CD14-positive monocyte (primary cell): ENCODE results near the gene MILR1. TPM values are rescaled to one million over a fixed set of nuclear protein-coding genes. Genes with fewer than 3 reads are reported as not detected.
A peak's percentile ranks its signal among the peaks of the same experiment; 100 is the strongest.

ENCODE experiments used
- DNase-seq, 3 donors: peaks; one replicate each; pipeline ENCODE4 v3.0.0-alpha.2; 2011 to 2022
- H2AFZ ChIP-seq: 2 replicates; pipeline ENCODE4 v1.6.0; 2012; ENCODE audit warnings: mild to moderate bottlenecking, low read depth, low read length, inconsistent platforms; ENCODE audit not compliant: insufficient read depth, poor library complexity, severe bottlenecking
- H3K27ac ChIP-seq, 2 donors: 1 replicate in 1 of 2; 2 replicates in 1 of 2; pipeline ENCODE4 v1.5.1; 2012 to 2013; ENCODE audit warnings: low read length in 2 of 2, control low read depth in 1 of 2, inconsistent platforms in 1 of 2, low read depth in 1 of 2, mild to moderate bottlenecking in 1 of 2
- H3K27me3 ChIP-seq, 2 donors: one replicate each; pipeline versions ENCODE4 v1.6.0 to v1.6.1; 2011 to 2013; ENCODE audit warnings: low read length in 2 of 2; ENCODE audit not compliant: control insufficient read depth in 2 of 2, insufficient read depth in 2 of 2
- H3K36me3 ChIP-seq, 2 donors: replicated peaks in 1 of 2; 1 replicate in 1 of 2; 2 replicates in 1 of 2; pipeline versions ENCODE4 v1.5.1 to v1.6.1; 2012 to 2013; ENCODE audit warnings: low read length in 2 of 2, control low read depth in 1 of 2, inconsistent platforms in 1 of 2, mild to moderate bottlenecking in 1 of 2; ENCODE audit not compliant: insufficient read depth in 2 of 2, control insufficient read depth in 1 of 2
- H3K4me1 ChIP-seq, 2 donors: 1 replicate in 1 of 2; 2 replicates in 1 of 2; pipeline versions ENCODE4 v1.5.1 to v1.6.1; 2012 to 2013; ENCODE audit warnings: low read length in 2 of 2, control low read depth in 1 of 2, inconsistent platforms in 1 of 2, mild to moderate bottlenecking in 1 of 2, moderate library complexity in 1 of 2; ENCODE audit not compliant: insufficient read depth in 2 of 2, control insufficient read depth in 1 of 2
- H3K4me2 ChIP-seq: replicated peaks from 2 replicates; pipeline ENCODE3; 2012; ENCODE audit warnings: low read length, moderate library complexity, mild to moderate bottlenecking; ENCODE audit not compliant: poor library complexity, severe bottlenecking; ENCODE audit errors: extremely low read depth
- H3K4me3 ChIP-seq, 3 experiments: fragments of 200-600 bp in 1 of 3; sonication (generic) in 1 of 3; replicated peaks in 1 of 3; 1 replicate in 2 of 3; 2 replicates in 1 of 3; pipeline ENCODE4 v1.5.1; 2011 to 2013; ENCODE audit warnings: low read length in 3 of 3, mild to moderate bottlenecking in 3 of 3, control low read depth in 2 of 3, low read depth in 2 of 3, inconsistent platforms in 1 of 3, moderate library complexity in 1 of 3
- H3K79me2 ChIP-seq: 2 replicates; pipeline ENCODE4 v1.6.0; 2012; ENCODE audit warnings: mild to moderate bottlenecking, control low read depth, inconsistent platforms, low read length, moderate library complexity; ENCODE audit not compliant: insufficient read depth
- H3K9ac ChIP-seq: 2 replicates; pipeline ENCODE4 v1.6.0; 2017; ENCODE audit warnings: low read length, mild to moderate bottlenecking; ENCODE audit not compliant: insufficient read depth, poor library complexity, severe bottlenecking
- H3K9me3 ChIP-seq, 2 donors: replicated peaks in 1 of 2; 1 replicate in 1 of 2; 2 replicates in 1 of 2; pipeline versions ENCODE4 v1.5.1 to v1.6.1; 2012 to 2013; ENCODE audit warnings: low read length in 2 of 2, control low read depth in 1 of 2; ENCODE audit not compliant: control insufficient read depth in 1 of 2, insufficient read depth in 1 of 2
- H4K20me1 ChIP-seq: 2 replicates; pipeline ENCODE4 v1.6.0; 2012; ENCODE audit warnings: mild to moderate bottlenecking, low read length, control low read depth, moderate library complexity; ENCODE audit not compliant: insufficient read depth
- H3K27ac Mint-ChIP-seq, 7 donors: one replicate each; pipeline ENCODE4 v1.8.0; 2020; ENCODE audit warnings: mild to moderate bottlenecking in 7 of 7, mixed read lengths in 7 of 7, moderate library complexity in 6 of 7, inconsistent platforms in 2 of 7
- H3K27me3 Mint-ChIP-seq, 3 donors: one replicate each; pipeline ENCODE4 v1.8.0; 2021 to 2022; ENCODE audit warnings: low read depth in 3 of 3, mild to moderate bottlenecking in 3 of 3, mixed read lengths in 3 of 3, moderate library complexity in 3 of 3, inconsistent platforms in 1 of 3
- H3K36me3 Mint-ChIP-seq, 2 donors: one replicate each; pipeline ENCODE4 v1.8.0; 2020; ENCODE audit warnings: mixed read lengths in 2 of 2, inconsistent platforms in 1 of 2, mild to moderate bottlenecking in 1 of 2
- H3K4me1 Mint-ChIP-seq: one replicate; pipeline ENCODE4 v1.8.0; 2020; ENCODE audit warnings: mild to moderate bottlenecking, mixed read lengths
- H3K4me3 Mint-ChIP-seq, 2 donors: one replicate each; pipeline ENCODE4 v1.8.0; 2020; ENCODE audit warnings: mild to moderate bottlenecking in 2 of 2, mixed read lengths in 2 of 2, moderate library complexity in 1 of 2
- H3K9me3 Mint-ChIP-seq, 7 donors: one replicate each; pipeline ENCODE4 v1.8.0; 2020 to 2022; ENCODE audit warnings: mixed read lengths in 7 of 7, mild to moderate bottlenecking in 6 of 7, moderate library complexity in 6 of 7, inconsistent platforms in 2 of 7
- CTCF ChIP-seq: fragments of 200-600 bp; IDR thresholded peaks from one replicate; pipeline ENCODE4 v1.8.0; 2022; ENCODE audit warnings: antibody characterized with exemption, mild to moderate bottlenecking
- WGBS: methylation state at CpG from one replicate; pipeline ENCODE4 v1.1.5; 2013; ENCODE audit warnings: missing lambda C conversion rate; ENCODE audit not compliant: insufficient coverage; 5-methylcytosine and 5-hydroxymethylcytosine counted together
- intact Hi-C, 2 donors: fragments of 100-400 bp; cut with micrococcal nuclease; formaldehyde crosslinking; loops; one replicate each; pipeline versions ENCODE4 v1.15.0 to v1.15.1; 2023
- polyA plus RNA-seq, 3 donors: library from polyadenylated mRNA; depleted of rRNA in 1 of 3; unstranded in 2 of 3; stranded (reverse) in 1 of 3; fragments of 300-500 nt in 2 of 3; fragments of >200 nt in 1 of 3; fragmentation: Illumina TruSeq in 2 of 3; gene quantifications; 1 replicate in 2 of 3; 2 replicates in 1 of 3; pipeline ENCODE4 v1.2.3, GENCODE V29; 2012 to 2021

The MILR1 gene
- polyA plus RNA-seq, 3 donors: 72.0 to 95.2 (median 81.7) TPM

- DNase-seq: no peak
- H3K27me3 Mint-ChIP-seq: peaks cover 0 to 3% (median 1%) of the 10 kb centered on the region in 3 donors
- H3K36me3 Mint-ChIP-seq: peaks cover 59 to 81% of the 10 kb centered on the region in 2 donors
- H3K4me3 Mint-ChIP-seq: no peak overlapping the region
- peak overlapping the region in 2 of 7 donors; percentile 30 to 41 for H3K27ac Mint-ChIP-seq
- WGBS: no CpG with 5 or more reads among the region's 2 CpGs
- intact Hi-C loops: loop anchor here in 1 of 2 donors (5.0 kb wide), 1 partner anchor 181 kb away; no protein-coding TSS in a partner anchor
- H3K4me1 Mint-ChIP-seq: peaks cover 6% of the 10 kb centered on the region
- Histone ChIP-seq H4K20me1 (no peaks in the 10 kb centered on the region), H3K27me3 (no peaks in the 10 kb centered on the region), H3K4me2 (no peak overlapping the region), H2AFZ (no peak overlapping the region), H3K27ac (no peak overlapping the region), H3K4me1 (peaks cover 7 to 8% of the 10 kb centered on the region in 2 donors), H3K9me3 (no peaks in the 10 kb centered on the region), H3K9ac (no peak overlapping the region), H3K4me3 (no peak overlapping the region), H3K36me3 (peaks cover 65 to 88% of the 10 kb centered on the region in 2 donors), H3K79me2 (peaks cover 28% of the 10 kb centered on the region)
- no peaks in the 10 kb centered on the region for H3K9me3 Mint-ChIP-seq
- no peak for TF ChIP-seq CTCF
Measured at GRCh38 chr17:64488301-64488700, 39.4 kb downstream of the MILR1 start.

GRCh38 chr17:64491034-64491860 lies 42.3 kb downstream of the MILR1 start:
- Histone ChIP-seq H4K20me1 (no peaks in the 10 kb centered on the region), H3K9ac (no peak overlapping the region), H2AFZ (peak overlapping the region; percentile 16), H3K4me1 (peaks cover 29 to 31% of the 10 kb centered on the region in 2 donors), H3K36me3 (peaks cover 43 to 60% of the 10 kb centered on the region in 2 donors), H3K27ac (peak overlapping the region in 1 of 2 donors; percentile 33), H3K79me2 (peaks cover 58% of the 10 kb centered on the region), H3K4me3 (no peak overlapping the region), H3K9me3 (no peaks in the 10 kb centered on the region), H3K27me3 (no peaks in the 10 kb centered on the region), H3K4me2 (no peak overlapping the region)
- H3K4me3 Mint-ChIP-seq: no peak overlapping the region
- H3K27me3 Mint-ChIP-seq: peaks cover 0 to 1% (median 0%) of the 10 kb centered on the region in 3 donors
- peak in 2 of 3 donors; percentile 60 to 62 for DNase-seq
- peak overlapping the region in 6 of 7 donors; percentile 40 to 71 (median 70) for H3K27ac Mint-ChIP-seq
- TF ChIP-seq CTCF: peak; percentile 91
- no peaks in the 10 kb centered on the region for H3K9me3 Mint-ChIP-seq
- intact Hi-C loops: loop anchor here (2.0 to 10.0 kb wide), 2 partner anchors 70 to 186 kb away; no protein-coding TSS in a partner anchor
- H3K4me1 Mint-ChIP-seq: peaks cover 30% of the 10 kb centered on the region
- peaks cover 36 to 60% of the 10 kb centered on the region in 2 donors for H3K36me3 Mint-ChIP-seq
- WGBS: 77% methylated on average over 7 of the region's 13 CpGs
